GM18505 (cell line): ENCODE results near the gene ZSCAN5B.

Experiments
- ATAC-seq: cut with Tn5 transposase; IDR thresholded peaks from one replicate; pipeline ENCODE4 v1.9.1; 2021; ENCODE audit not compliant: unreplicated experiment
- POLR2A ChIP-seq: IDR thresholded peaks from 4 replicates; pipeline ENCODE4 v1.6.1; 2011; ENCODE audit warnings: borderline replicate concordance; ENCODE audit not compliant: insufficient read depth, insufficient read length; ENCODE audit errors: extremely low read depth

ZSCAN5B gene

DNA sequence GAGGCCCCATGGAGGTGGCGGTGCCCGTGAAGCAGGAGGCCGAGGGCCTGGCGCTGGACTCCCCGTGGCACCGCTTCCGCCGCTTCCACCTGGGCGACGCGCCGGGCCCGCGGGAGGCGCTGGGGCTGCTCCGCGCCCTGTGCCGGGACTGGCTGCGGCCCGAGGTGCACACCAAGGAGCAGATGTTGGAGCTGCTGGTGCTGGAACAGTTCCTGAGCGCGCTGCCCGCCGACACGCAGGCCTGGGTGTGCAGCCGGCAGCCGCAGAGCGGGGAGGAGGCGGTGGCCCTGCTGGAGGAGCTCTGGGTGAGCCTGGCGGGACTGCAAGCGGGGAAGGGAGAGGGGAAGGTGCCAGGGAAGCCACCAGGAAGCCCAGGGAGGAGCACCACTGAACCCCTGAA lies 50.7 kb downstream of the ZSCAN5B start:
- TF ChIP-seq POLR2A, result no peak
- ATAC-seq, result no peak

GRCh38 chr19:56145698-56146097 lies 51.9 kb downstream of the ZSCAN5B start:
- TF ChIP-seq POLR2A, result no peak
- no peak for ATAC-seq

- no peak for TF ChIP-seq POLR2A
Observed at GRCh38 chr19:56144831-56145230, 52.8 kb downstream of the ZSCAN5B start.

DNA sequence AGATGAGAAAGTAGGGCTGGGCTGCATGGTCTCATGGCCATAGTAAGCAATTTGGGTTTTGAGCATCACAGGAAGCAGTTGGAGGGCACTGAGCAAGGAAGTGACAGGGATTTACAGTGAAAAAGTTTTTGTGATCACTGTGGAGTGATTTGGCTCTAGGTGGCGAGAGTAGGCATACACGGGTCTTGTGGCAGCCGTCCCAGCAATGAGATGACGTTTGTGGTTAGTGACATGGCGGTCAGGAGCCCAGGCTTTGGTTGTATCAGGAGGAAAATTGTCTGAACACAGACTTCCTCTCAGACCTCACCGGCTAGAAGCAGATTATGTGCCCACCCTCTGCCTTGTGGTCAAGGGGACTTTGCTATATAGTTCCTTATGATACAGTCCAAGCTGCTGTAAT lies 53.2 kb downstream of the ZSCAN5B start:
- no peak for TF ChIP-seq POLR2A
- ATAC-seq, result no peak

More at GRCh38 chr19:56144831-56145230, 52.8 kb downstream of the ZSCAN5B start:
- ATAC-seq, result no peak

DNA sequence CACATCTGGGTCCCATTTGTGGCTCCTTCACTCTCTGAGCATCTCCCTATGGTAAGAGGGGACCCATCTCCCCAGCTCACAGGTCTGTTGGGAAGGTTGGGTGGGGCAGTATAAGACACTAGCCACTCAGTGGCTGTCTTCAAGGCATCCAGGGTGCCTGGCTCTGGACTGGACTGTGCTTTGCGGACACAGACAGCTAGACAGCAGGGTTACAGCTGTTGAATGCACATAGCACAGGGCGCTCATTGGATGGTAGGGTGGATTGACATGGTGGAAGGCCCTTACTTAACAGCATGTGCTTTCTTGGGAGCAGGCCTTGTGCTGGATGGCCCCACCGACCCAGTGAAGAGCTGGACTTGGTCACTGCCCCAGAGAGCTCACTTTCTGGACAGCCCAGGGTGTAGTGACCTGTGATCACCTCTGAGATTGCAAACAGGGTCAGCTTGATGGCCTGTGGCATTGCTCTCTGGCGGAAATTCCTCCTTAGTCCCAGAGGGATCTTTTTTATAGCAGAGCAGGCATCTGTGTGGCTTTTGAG lies 54.6 kb downstream of the ZSCAN5B start:
- ATAC-seq, result no peak
- no peak for TF ChIP-seq POLR2A

GRCh38 chr19:56142087-56142787 lies 55.3 kb downstream of the ZSCAN5B start:
- no peak for TF ChIP-seq POLR2A
- no peak for ATAC-seq

DNA sequence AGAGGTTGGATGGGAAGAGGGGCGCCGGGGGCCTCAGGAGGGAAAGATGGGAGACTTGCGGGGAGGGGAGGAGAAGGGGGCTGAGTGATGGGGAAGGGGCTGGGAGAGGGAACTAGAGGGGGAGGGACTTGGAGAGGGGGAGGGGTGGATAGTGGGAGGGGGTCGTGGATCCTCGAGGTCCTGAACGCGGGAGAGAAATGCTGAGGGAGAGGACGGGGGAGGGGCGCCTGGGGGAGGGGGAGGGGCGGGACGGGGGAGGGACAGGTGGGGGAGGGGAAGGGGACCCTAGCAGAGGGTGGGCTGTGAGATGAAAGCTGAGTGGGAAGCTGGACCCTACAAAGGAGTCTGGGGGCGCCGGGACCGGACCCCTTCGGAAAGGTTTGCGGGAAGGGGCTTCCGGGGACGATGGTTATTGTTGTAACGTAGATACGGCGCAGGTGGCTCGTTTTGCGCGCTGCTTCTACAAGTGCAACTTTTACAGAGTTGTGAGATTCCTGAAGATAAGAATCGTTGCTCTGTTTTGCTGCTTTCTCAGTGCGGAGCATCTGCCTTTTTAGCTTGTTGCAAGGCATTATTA lies 56.1 kb downstream of the ZSCAN5B start:
- ATAC-seq, result no peak
- no peak for TF ChIP-seq POLR2A

GRCh38 chr19:56140583-56141416 lies 56.8 kb downstream of the ZSCAN5B start, which contains the start of gene ZNF444:
ZNF444 (plus strand) TSS chr19:56141287; CDS start chr19:56146912, 5,625 bp downstream.
- ATAC-seq, result peak; percentile 87
- TF ChIP-seq POLR2A, result peak; percentile 69

DNA sequence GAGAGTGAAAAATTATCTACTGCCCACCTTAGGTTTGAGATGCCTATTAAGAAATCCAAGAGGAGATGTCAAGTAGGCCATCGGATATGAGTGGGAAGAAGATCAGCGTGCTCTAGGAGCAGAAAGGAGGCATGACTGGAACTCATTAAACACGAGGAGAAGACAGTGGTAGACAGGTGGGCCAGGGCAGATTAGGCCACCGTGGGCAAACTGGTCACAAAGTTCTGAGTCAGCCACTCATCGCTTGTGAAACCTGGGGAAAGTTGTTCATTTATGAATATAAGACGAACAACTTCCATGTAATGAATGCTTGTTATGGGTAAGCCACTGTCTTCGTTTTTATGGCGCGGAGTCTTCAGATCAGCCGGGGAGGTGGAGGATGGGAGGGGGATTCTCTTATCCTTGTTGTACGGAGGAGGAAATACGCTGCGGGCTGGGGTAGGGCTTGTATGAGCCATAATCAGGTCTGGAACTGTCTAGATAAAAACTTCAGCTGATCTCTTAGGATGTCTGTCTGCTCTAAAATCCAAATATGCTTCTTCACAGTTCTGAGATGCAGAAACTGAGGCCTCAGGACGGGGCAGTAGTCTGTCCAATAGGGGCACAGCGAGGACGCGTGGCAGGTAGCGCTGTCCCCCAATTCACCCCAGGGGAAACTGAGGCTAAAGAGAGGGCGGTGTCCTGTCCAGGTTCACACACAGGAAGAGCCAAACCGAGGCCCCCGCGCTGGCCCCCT lies 57.6 kb downstream of the ZSCAN5B start:
- no peak for TF ChIP-seq POLR2A
- no peak for ATAC-seq
